ENCODE measurements around the gene ZFP62. TPM values are rescaled to one million over a fixed set of nuclear protein-coding genes. Genes with fewer than 3 reads are reported as not detected.

The ZFP62 gene
- total RNA-seq, 1 donor from 2014 or later, result 65.4 TPM

GRCh38 chr5:180852495-180852894 is 8.6 kb downstream of the ZFP62 start:
- H3K9me3 ChIP-seq (ENCODE audit: low read depth), result peaks cover 56% of the 10 kb centered on the region
- peaks cover 53% of the 10 kb centered on the region for H3K9me3 Mint-ChIP-seq

GRCh38 chr5:180850434-180851078 is 10.5 kb downstream of the ZFP62 start:
- H2AFZ ChIP-seq (replicated peaks), result no peak overlapping the region
- no peaks in the 10 kb centered on the region for H4K20me1 ChIP-seq (ENCODE audit: low read depth)
- no peaks in the 10 kb centered on the region for H3K4me1 Mint-ChIP-seq
- peaks cover 71% of the 10 kb centered on the region for H3K9me3 Mint-ChIP-seq
- no peaks in the 10 kb centered on the region for H3K4me1 ChIP-seq
- H3K9me3 ChIP-seq (ENCODE audit: low read depth), result peaks cover 56% of the 10 kb centered on the region
- peaks cover 9% of the 10 kb centered on the region for H3F3A ChIP-seq (ENCODE audit: low read depth)
- peaks cover 92% of the 10 kb centered on the region for H3K36me3 Mint-ChIP-seq
- no peak overlapping the region for H3K27ac Mint-ChIP-seq
- H3K4me3 Mint-ChIP-seq, result no peak overlapping the region
- H3K9ac ChIP-seq, result no peak overlapping the region
- H3K79me2 ChIP-seq (ENCODE audit: low read depth), result peaks cover 22% of the 10 kb centered on the region
- H3K4me2 ChIP-seq, result no peak overlapping the region
- DNase-seq (ENCODE audit: low spot score), result no peak
- no peak overlapping the region for H3K27ac ChIP-seq
- no peak overlapping the region for H3K4me3 ChIP-seq
- H3K27me3 ChIP-seq, result no peaks in the 10 kb centered on the region
- H3K36me3 ChIP-seq, result peaks cover 65% of the 10 kb centered on the region
- TF ChIP-seq EZH2 (IDR thresholded peaks at IDR 0.05) (no peak), EZH2phosphoT487 (IDR thresholded peaks at IDR 0.05) (no peak), CTCF (IDR thresholded peaks at IDR 0.05) (no peak)
- peaks cover 3% of the 10 kb centered on the region for H3K27me3 Mint-ChIP-seq (ENCODE audit: insufficient read depth, low read depth)

More at GRCh38 chr5:180852495-180852894, 8.6 kb downstream of the ZFP62 start:
- H3K4me1 ChIP-seq, result no peaks in the 10 kb centered on the region
- no peak overlapping the region for H2AFZ ChIP-seq (replicated peaks)
- no peak overlapping the region for H3K27ac Mint-ChIP-seq
- H3K9ac ChIP-seq, result no peak overlapping the region
- H3K36me3 ChIP-seq, result peaks cover 64% of the 10 kb centered on the region
- H3K27me3 Mint-ChIP-seq (ENCODE audit: insufficient read depth, low read depth), result peaks cover 4% of the 10 kb centered on the region
- peaks cover 7% of the 10 kb centered on the region for H3F3A ChIP-seq (ENCODE audit: low read depth)
- no peak overlapping the region for H3K27ac ChIP-seq
- H3K4me1 Mint-ChIP-seq, result no peaks in the 10 kb centered on the region
- H3K36me3 Mint-ChIP-seq, result peaks cover 87% of the 10 kb centered on the region
- H4K20me1 ChIP-seq (ENCODE audit: low read depth), result no peaks in the 10 kb centered on the region
- TF ChIP-seq CTCF (IDR thresholded peaks at IDR 0.05), result no peak
- no peak overlapping the region for H3K4me3 Mint-ChIP-seq
- peaks cover 30% of the 10 kb centered on the region for H3K79me2 ChIP-seq (ENCODE audit: low read depth)
- H3K4me2 ChIP-seq, result no peak overlapping the region
- H3K4me3 ChIP-seq, result no peak overlapping the region
- no peak for DNase-seq (ENCODE audit: low spot score)
- H3K27me3 ChIP-seq, result no peaks in the 10 kb centered on the region

GRCh38 chr5:180849827-180850226 is 11.2 kb downstream of the ZFP62 start:
- peaks cover 3% of the 10 kb centered on the region for H3K27me3 Mint-ChIP-seq (ENCODE audit: insufficient read depth, low read depth)
- H3K9me3 Mint-ChIP-seq, result peaks cover 74% of the 10 kb centered on the region
- H3K4me1 ChIP-seq, result no peaks in the 10 kb centered on the region
- H3F3A ChIP-seq (ENCODE audit: low read depth), result peaks cover 12% of the 10 kb centered on the region
- no peak overlapping the region for H3K27ac Mint-ChIP-seq
- no peak overlapping the region for H3K4me2 ChIP-seq
- peaks cover 89% of the 10 kb centered on the region for H3K36me3 Mint-ChIP-seq
- no peak overlapping the region for H3K27ac ChIP-seq
- H3K79me2 ChIP-seq (ENCODE audit: low read depth), result peaks cover 15% of the 10 kb centered on the region
- H3K9ac ChIP-seq, result no peak overlapping the region
- H2AFZ ChIP-seq (replicated peaks), result no peak overlapping the region
- DNase-seq (ENCODE audit: low spot score), result no peak
- H3K9me3 ChIP-seq (ENCODE audit: low read depth), result peaks cover 60% of the 10 kb centered on the region
- no peak for TF ChIP-seq EZH2phosphoT487 (IDR thresholded peaks at IDR 0.05)
- no peak for TF ChIP-seq CTCF (IDR thresholded peaks at IDR 0.05)
- TF ChIP-seq EZH2 (IDR thresholded peaks at IDR 0.05), result no peak
- H3K4me1 Mint-ChIP-seq, result no peaks in the 10 kb centered on the region
- peaks cover 65% of the 10 kb centered on the region for H3K36me3 ChIP-seq
- H3K4me3 Mint-ChIP-seq, result no peak overlapping the region
- no peak overlapping the region for H3K4me3 ChIP-seq
- no peaks in the 10 kb centered on the region for H3K27me3 ChIP-seq
- no peaks in the 10 kb centered on the region for H4K20me1 ChIP-seq (ENCODE audit: low read depth)
